ENCODE results near the gene KRT222.

KRT222 gene

DNA sequence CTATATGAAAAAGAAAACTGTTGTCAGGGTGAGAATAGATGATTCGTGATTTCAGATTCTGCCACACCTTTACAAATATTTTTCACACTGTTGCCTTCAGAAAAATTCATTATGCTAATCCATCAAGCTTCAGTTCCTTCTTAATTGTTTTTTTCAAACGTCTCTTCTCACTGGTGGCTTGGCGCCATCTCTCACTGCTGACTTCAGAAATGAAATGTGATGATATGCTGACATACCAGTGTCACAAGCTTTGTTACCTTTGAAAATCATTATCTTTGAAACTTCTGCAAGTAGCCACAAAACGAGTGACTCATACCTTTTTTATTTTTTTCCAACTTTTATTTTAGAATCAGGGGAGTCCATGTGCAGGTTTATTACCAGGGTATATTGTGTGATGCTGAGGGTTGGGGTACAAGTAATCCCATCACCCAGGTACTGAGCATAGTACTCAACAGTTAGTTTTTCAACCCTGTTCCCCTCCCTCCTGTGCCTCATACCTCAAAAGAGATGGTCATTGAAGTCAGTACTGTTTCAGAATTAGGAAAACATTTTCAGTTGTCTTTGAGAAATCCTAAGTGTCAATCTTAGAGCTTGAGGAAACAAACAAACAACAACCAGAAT lies 14.0 kb upstream of the KRT222 start:
- H3K9ac ChIP-seq (ENCODE audit: low read length) = no peak overlapping the region
- H3K9me2 ChIP-seq (ENCODE audit: low read depth, low read length) = no peaks in the 10 kb centered on the region
- H3K4me1 ChIP-seq (ENCODE audit: insufficient read depth, low read length, severe bottlenecking) = no peaks in the 10 kb centered on the region
- no peak for TF ChIP-seq CTCF (IDR thresholded peaks at IDR 0.05; ENCODE audit: low read length)
- no peak for TF ChIP-seq EZH2 (IDR thresholded peaks at IDR 0.05; ENCODE audit: borderline replicate concordance, low read length)
- no peaks in the 10 kb centered on the region for H4K20me1 ChIP-seq (ENCODE audit: insufficient read depth, low read length)
- no peaks in the 10 kb centered on the region for H3K79me2 ChIP-seq (ENCODE audit: insufficient read depth, low read length)
- H3K9me3 ChIP-seq (ENCODE audit: low read length) = no peaks in the 10 kb centered on the region
- no peaks in the 10 kb centered on the region for H3K27me3 ChIP-seq (ENCODE audit: insufficient read depth, low read length)
- H3K36me3 ChIP-seq (ENCODE audit: insufficient read depth, low read length) = no peaks in the 10 kb centered on the region
- H3K27ac ChIP-seq (ENCODE audit: low read depth, low read length, poor library complexity, severe bottlenecking) = no peak overlapping the region
- H3F3A ChIP-seq (ENCODE audit: insufficient read depth, low read length) = no peaks in the 10 kb centered on the region
- H2AFZ ChIP-seq (ENCODE audit: low read length) = no peak overlapping the region
- H3K4me3 ChIP-seq (ENCODE audit: low read depth, low read length, poor library complexity, severe bottlenecking) = no peak overlapping the region
- H3K4me2 ChIP-seq (ENCODE audit: low read length) = no peak overlapping the region

GRCh38 chr17:40675905-40676304 lies 10.9 kb upstream of the KRT222 start:
- H3K9me2 ChIP-seq (ENCODE audit: low read depth, low read length) = no peaks in the 10 kb centered on the region
- H3K4me2 ChIP-seq (ENCODE audit: low read length) = no peak overlapping the region
- no peak overlapping the region for H3K27ac ChIP-seq (ENCODE audit: low read depth, low read length, poor library complexity, severe bottlenecking)
- no peaks in the 10 kb centered on the region for H3K27me3 ChIP-seq (ENCODE audit: insufficient read depth, low read length)
- H3K9me3 ChIP-seq (ENCODE audit: low read length) = no peaks in the 10 kb centered on the region
- H2AFZ ChIP-seq (ENCODE audit: low read length) = no peak overlapping the region
- no peak overlapping the region for H3K4me3 ChIP-seq (ENCODE audit: low read depth, low read length, poor library complexity, severe bottlenecking)
- no peaks in the 10 kb centered on the region for H4K20me1 ChIP-seq (ENCODE audit: insufficient read depth, low read length)
- no peaks in the 10 kb centered on the region for H3K79me2 ChIP-seq (ENCODE audit: insufficient read depth, low read length)
- no peaks in the 10 kb centered on the region for H3K36me3 ChIP-seq (ENCODE audit: insufficient read depth, low read length)
- H3F3A ChIP-seq (ENCODE audit: insufficient read depth, low read length) = no peaks in the 10 kb centered on the region
- no peak for TF ChIP-seq CTCF (IDR thresholded peaks at IDR 0.05; ENCODE audit: low read length)
- TF ChIP-seq EZH2 (IDR thresholded peaks at IDR 0.05; ENCODE audit: borderline replicate concordance, low read length) = no peak
- no peaks in the 10 kb centered on the region for H3K4me1 ChIP-seq (ENCODE audit: insufficient read depth, low read length, severe bottlenecking)
- no peak overlapping the region for H3K9ac ChIP-seq (ENCODE audit: low read length)

GRCh38 chr17:40672654-40673053 lies 7.7 kb upstream of the KRT222 start:
- no peak overlapping the region for H3K4me3 ChIP-seq (ENCODE audit: low read depth, low read length, poor library complexity, severe bottlenecking)
- no peaks in the 10 kb centered on the region for H3K9me2 ChIP-seq (ENCODE audit: low read depth, low read length)
- no peaks in the 10 kb centered on the region for H3F3A ChIP-seq (ENCODE audit: insufficient read depth, low read length)
- TF ChIP-seq EZH2 (IDR thresholded peaks at IDR 0.05; ENCODE audit: borderline replicate concordance, low read length) = no peak
- TF ChIP-seq CTCF (IDR thresholded peaks at IDR 0.05; ENCODE audit: low read length) = no peak
- H3K27ac ChIP-seq (ENCODE audit: low read depth, low read length, poor library complexity, severe bottlenecking) = no peak overlapping the region
- H2AFZ ChIP-seq (ENCODE audit: low read length) = no peak overlapping the region
- no peak overlapping the region for H3K9ac ChIP-seq (ENCODE audit: low read length)
- H3K4me2 ChIP-seq (ENCODE audit: low read length) = no peak overlapping the region
- no peaks in the 10 kb centered on the region for H3K36me3 ChIP-seq (ENCODE audit: insufficient read depth, low read length)
- no peaks in the 10 kb centered on the region for H4K20me1 ChIP-seq (ENCODE audit: insufficient read depth, low read length)
- no peaks in the 10 kb centered on the region for H3K79me2 ChIP-seq (ENCODE audit: insufficient read depth, low read length)
- no peaks in the 10 kb centered on the region for H3K27me3 ChIP-seq (ENCODE audit: insufficient read depth, low read length)
- H3K4me1 ChIP-seq (ENCODE audit: insufficient read depth, low read length, severe bottlenecking) = no peaks in the 10 kb centered on the region
- H3K9me3 ChIP-seq (ENCODE audit: low read length) = no peaks in the 10 kb centered on the region

Data from OCI-LY1 (cell line).